GM18861 (cell line): ENCODE results near the gene PPP2R2C.

ENCODE experiments used
- ATAC-seq: cut with Tn5 transposase; IDR thresholded peaks from one replicate; pipeline ENCODE4 v1.9.1; 2021; ENCODE audit not compliant: unreplicated experiment

PPP2R2C gene

DNA sequence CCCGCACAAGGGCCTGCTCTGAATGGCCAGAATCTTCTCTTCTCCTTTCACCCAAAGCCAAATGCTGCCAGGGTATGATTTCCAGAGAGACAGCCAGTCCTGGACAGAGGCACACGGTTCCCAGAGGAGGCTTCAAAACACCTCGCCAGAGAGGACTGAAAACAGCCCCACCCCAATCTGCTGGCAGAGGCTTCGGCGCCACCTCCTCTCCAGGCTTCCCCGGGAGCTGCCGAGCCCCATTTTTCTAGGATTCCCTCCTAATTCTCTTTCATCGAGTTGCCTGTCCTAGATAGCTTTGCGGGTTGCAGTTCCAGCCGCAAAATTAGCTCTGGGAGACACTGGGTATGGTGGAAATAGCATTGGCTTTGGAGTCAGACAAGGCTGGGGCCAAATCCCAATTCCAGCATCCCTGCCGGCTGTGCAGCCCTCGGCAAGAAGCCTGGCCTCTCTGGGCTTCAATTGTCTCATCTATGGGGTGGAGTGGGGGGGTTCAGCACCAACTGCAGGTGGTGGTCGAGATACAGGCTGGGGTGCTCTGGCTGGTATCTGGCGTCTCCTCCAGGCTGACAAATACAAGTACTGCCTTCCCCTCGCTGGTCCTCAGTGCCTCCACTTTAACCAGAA, 22.6 kb downstream of the PPP2R2C start:
- ATAC-seq = no peak

DNA sequence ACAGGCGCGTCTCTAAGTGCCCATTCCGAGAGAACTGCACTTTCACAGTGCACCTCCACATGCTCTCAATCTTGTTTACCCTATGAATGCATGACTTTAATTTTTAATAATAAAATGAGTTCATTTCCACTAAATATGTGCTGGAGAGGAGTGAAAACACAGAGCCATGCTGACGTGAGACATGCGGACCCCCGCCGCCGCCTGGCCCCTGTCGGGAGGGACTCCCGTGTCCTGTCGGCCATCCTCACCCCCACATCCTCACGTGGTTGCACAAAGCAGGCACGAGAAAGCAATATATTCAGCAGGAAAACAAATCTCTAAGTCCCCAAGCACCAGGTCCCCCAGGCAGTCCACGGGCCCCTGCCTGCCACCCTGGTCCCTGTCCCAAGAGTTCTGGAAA, 23.1 kb downstream of the PPP2R2C start:
- no peak for ATAC-seq

DNA sequence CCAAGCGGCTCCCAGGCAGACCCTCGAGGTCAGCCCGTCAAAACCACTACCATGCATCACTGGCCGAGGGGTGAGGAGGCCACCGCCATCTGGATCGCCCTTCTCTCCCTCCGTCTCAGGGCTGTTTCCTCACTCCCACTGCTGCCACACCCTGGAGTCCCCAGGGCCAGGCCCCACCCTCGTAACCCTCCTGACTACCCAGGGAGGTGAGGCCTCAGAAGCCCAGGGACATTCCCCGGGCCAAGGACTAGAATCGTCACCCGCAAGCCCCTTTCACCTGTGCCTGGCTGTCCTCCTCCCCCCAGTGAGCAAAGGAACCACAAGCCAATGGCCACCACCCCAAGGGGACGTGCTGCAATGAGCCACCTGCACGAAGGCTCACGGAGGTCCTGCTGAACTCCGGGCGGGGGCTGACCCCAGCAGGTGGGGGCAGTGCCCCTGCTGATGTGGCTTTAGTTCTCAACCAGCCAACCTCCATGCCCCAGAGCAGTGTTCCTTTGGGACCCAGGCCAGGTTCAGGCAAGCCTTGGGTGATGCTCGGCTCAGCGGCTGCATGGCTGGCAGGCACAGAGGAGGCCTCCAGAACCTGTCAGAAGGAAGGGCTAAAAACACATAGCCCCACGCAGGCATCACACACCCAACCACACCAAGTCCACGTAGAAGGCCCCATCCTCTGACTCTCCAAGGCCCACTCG, 23.8 kb downstream of the PPP2R2C start:
- ATAC-seq = no peak

GRCh38 chr4:6447672-6448171, 24.7 kb downstream of the PPP2R2C start:
- ATAC-seq = no peak

- ATAC-seq = no peak
These were observed 25.6 kb downstream of the PPP2R2C start for GRCh38 chr4:6446538-6447451.

DNA sequence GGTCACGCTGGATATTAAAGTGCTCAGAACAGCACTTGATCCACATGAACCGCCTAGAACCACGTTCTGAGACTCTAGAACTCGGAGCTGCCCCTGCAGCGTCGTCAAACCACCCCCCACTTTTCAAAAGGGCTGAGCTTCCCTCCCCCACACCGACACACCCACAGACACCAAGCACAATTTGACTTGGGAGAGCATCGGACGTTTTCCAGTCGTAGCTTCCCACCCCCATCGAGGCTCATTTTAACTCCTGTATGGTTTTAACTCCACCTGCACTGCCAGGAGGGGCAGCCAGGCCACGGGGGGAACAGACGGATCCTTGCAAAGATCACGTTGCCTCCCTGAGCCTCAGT, 26.3 kb downstream of the PPP2R2C start:
- no peak for ATAC-seq

DNA sequence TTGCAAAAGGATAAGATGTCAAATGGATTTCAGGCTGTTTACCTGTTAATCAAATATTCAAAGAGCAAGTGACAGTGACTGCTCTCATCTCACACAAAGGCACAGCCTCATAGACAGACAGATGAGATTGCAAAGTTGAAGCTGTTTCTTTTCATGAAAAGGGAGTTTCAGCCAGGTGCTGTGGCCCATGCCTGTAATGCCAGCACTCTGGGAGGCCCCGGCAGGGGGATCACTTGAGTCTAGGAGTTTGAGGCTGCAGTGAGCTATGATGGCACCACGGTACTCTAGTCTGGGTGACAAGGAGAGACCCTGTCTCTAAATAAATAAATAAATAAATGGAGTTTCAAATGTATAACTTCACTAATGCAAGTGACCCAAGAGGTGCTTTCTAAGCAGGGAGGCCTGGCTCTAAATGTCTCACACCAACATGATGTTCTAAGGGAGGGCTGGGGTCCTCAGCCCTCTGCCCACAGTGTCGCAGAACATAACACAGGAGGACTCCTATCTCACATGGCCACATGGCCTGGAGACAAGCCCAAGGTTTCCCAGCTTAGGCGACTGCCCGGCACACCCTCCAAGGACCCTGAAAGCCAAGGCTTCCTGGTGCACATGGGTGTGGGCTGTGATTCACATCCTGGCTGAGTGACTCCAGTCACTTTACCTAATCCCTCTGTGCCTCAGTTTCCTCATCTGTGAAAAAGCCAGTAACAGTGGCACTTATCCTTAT, 26.8 kb downstream of the PPP2R2C start:
- ATAC-seq = no peak

DNA sequence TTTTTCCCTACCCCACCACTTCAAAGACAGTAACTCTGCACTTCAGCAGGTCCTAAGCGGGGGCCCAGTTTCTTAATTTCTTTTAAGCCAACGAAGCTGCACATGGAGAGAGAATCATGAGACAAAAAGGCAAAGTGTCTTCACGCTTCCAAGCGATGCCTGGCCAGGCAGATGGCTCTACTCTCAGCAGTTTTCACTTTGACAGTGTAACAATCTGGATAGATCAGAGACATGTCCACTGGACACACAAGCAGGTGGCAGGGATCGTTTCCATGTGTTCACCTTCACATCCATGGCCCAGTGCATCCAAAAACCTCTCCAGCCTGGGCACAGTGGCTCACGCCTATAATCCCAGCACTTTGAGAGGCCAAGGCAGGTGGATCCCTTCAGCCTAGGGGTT, 27.8 kb downstream of the PPP2R2C start:
- ATAC-seq = no peak

DNA sequence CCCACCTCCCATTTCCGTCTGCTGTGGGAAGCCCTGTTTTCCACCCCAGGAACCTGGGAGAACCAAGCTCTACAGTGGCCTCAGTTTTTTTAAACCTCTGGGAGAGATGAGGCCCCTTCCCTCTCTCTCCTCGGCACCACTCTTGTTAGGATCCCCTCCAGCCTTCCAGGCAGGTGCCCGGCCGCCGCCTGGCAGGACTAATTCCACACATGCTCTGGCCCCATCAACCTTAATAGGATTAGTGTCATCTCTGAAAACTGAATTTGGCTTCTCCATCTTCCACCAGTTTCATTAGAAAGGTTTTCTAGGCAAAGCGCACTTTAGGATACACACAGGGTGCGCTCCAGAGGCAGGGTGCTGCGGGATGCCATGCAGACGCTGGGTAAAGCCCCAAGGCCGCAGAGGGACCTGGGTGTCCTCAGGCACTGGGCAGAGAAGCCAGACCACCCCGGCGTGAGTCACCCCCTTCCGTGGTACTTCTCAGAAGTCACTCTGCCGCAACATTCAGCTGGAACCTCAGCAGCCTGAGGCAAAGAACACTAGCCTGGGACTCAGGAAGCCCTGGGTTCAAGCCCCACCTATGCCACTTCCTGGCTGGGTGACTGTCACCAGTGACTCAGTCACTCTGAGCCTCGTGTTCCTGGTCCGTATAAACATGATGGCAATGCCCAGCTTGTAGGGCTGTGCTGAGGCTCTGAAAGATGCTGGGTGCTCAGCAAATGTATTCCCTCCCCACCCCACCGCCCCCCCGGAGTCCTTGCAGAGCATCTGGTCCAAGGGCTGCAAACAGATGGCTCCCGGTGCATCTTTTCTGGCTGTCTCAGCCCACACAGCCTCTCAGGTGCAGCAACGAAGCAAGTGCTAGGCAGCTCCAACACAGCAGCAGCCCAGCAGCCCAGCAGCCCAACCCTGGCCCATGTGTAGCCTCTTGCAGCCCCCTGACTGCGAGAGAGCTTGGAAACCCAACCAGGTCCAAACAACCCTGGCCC, 29.1 kb downstream of the PPP2R2C start:
- ATAC-seq = no peak

DNA sequence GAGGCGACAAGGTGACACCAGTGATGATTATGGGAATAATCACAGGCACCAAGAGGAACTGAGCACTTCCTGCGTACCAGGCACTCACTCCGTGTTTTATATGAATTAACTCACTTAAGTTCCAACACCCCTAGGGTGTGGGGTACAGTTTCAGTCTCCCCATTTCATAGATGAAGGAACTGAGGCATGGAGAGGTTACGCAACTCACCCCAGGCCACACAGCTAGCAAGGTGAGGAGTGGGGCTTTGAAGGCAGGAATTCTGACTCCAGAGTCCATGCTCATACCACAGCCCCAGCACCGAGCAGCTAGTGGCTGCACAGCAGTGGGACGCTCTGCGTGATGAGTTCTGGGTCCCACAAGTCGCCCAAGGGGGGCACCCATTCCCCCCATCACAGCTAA, 29.9 kb downstream of the PPP2R2C start:
- ATAC-seq = no peak

- no peak for ATAC-seq
These were observed 30.7 kb downstream of the PPP2R2C start for GRCh38 chr4:6441758-6442157.

DNA sequence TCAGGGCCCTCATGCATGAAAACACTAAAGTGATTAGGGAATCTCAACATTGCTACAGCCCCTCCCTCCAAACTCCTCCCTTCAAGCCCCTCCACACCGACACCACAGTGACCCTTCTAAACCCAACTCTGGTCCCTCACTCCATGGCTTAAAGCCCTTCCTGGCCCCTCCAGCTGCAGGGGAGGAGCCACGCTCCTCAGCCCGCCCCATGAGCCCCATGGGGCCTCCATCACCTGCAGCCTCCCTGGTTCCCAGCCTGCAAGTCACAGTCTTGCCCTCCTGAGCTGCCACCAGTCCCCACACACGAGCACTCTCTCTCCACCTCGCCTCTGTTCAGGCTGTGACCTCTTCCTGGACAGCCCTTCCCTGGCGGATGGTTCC, 31.2 kb downstream of the PPP2R2C start:
- no peak for ATAC-seq

- ATAC-seq = no peak
These were observed 31.8 kb downstream of the PPP2R2C start for GRCh38 chr4:6440506-6441201.

GRCh38 chr4:6439120-6439762, 33.2 kb downstream of the PPP2R2C start:
- no peak for ATAC-seq

- ATAC-seq = no peak
These were observed 34.6 kb downstream of the PPP2R2C start for GRCh38 chr4:6437826-6438238.

GRCh38 chr4:6435010-6435409, 37.4 kb downstream of the PPP2R2C start:
- no peak for ATAC-seq

- ATAC-seq = no peak
These were observed 41.5 kb downstream of the PPP2R2C start for GRCh38 chr4:6430927-6431326.

GRCh38 chr4:6427439-6428090, 44.8 kb downstream of the PPP2R2C start:
- ATAC-seq = no peak
